Nephron progenitor cell (in vitro differentiated cells): ENCODE measurements around the gene TM9SF4.
A peak's percentile ranks its signal among the peaks of the same experiment; 100 is the strongest.
"Not testable (repeated sequence)": the region's sequence is repeated elsewhere in the genome, so short reads cannot be mapped to it uniquely, and the experiment has no call there.

Experiments used
- DNase-seq: peaks from one replicate; pipeline ENCODE4 v3.0.0; 2021
- H3K27ac Mint-ChIP-seq: 2 replicates; pipeline ENCODE4 v1.8.0; 2021; ENCODE audit warnings: mild to moderate bottlenecking, moderate library complexity, mixed read lengths
- H3K27me3 Mint-ChIP-seq: 2 replicates; pipeline ENCODE4 v1.8.0; 2021; ENCODE audit warnings: mild to moderate bottlenecking, low read depth, mixed read lengths; ENCODE audit not compliant: poor library complexity
- H3K36me3 Mint-ChIP-seq: 2 replicates; pipeline ENCODE4 v1.8.0; 2021; ENCODE audit warnings: low read depth, mixed read lengths
- H3K4me1 Mint-ChIP-seq: 2 replicates; pipeline ENCODE4 v1.8.0; 2021; ENCODE audit warnings: mixed read lengths
- H3K4me3 Mint-ChIP-seq: 2 replicates; pipeline ENCODE4 v1.8.0; 2021; ENCODE audit warnings: mild to moderate bottlenecking, moderate library complexity, mixed read lengths
- H3K9me3 Mint-ChIP-seq: 2 replicates; pipeline ENCODE4 v1.8.0; 2021; ENCODE audit warnings: mild to moderate bottlenecking, moderate library complexity, mixed read lengths
- CTCF ChIP-seq: fragments of 200-600 bp; sonication (generic); IDR thresholded peaks from 2 replicates; pipeline ENCODE4 v1.5.0; 2021; ENCODE audit warnings: antibody characterized with exemption

The TM9SF4 gene

DNA sequence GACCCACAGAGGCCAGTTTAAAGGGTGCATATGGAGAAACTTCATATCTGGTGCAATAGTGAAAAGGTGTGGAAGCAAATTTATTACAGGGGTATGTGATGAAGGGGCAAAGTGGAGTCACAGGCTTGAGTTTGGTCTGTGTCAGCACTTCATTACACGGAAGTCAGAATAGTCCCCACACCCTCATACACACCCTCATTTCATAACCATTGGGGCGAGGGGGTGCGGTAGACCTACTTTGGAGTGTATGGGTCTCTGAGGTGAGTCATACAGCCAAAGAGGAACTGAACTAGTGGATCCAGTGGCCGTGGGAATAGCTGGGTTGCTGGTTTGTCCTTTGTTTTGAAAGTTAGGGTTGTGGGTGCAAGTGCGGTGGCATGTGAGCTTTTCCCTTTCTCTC is 3.3 kb downstream of the TM9SF4 start:
- Mint-ChIP-seq H3K36me3 (peaks cover 18% of the 10 kb centered on the region), H3K27ac (no peak overlapping the region), H3K4me1 (peaks cover 71% of the 10 kb centered on the region), H3K4me3 (no peak overlapping the region), H3K27me3 (no peaks in the 10 kb centered on the region), H3K9me3 (no peaks in the 10 kb centered on the region)
- no peak for TF ChIP-seq CTCF
- no peak for DNase-seq

DNA sequence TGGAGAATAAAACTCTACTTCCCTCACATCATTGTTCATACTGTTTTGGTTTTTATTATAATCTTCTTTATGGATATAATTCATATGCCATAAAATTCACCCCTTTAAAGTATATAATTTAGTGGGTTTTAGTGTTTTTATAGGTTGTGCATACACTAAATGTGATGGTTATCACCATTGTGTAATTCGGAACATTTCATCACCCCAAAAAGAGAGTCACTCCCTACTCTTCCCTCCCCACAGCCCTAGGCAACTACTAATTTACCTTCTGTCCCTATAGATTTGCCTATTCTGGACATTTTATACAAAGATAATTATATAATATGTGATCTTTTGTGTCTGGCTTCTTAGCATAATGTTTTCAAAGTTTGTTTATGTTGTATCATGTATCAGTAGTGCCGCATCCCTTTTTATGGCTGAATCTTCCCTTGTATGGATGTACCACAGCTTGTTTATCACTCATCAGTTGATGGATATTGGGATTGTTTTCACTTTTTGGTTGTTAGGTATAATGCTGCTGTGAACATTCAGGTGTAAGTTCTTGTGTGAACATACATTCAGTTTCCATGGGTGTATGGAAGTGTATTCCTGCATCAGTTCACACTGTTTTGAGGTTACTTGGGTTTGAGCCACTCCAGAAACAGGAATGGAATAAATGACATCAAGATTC is 4.2 kb downstream of the TM9SF4 start:
- DNase-seq: no peak
- Mint-ChIP-seq H3K27me3 (no peaks in the 10 kb centered on the region), H3K27ac (no peak overlapping the region), H3K4me1 (peaks cover 71% of the 10 kb centered on the region), H3K36me3 (peaks cover 18% of the 10 kb centered on the region), H3K9me3 (no peaks in the 10 kb centered on the region), H3K4me3 (no peak overlapping the region)
- no peak for TF ChIP-seq CTCF

DNA sequence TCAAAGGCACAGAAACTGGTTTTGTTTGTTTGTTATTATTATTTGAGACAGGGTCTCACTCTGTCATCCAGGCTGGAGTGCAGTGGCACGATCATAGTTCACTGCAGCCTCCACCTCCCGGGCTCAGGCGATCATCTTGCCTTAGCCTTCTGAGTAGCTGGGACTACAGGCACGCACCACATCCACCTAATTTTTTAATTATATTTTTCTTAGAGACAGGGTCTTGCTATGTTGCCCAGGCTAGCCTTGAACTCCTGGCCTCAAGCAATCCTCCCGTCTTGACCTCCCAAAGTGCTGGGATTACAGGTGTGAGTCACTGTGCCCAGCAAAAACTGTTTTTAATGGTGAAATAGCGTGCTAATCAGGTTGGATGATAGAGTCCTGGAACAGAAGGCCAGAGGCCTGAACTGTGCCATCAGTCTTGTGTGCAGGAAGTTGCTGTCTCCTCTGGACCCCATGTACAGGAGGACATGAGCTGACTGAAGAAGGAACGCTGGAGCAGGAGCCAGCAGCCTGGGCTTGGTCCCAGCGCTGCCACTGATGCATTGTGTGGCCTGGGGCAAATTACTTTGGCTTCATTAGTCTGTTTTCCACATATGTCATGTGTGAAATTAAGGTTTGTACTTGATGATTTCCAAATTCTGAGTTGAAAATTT is 4.9 kb downstream of the TM9SF4 start:
- no peak for TF ChIP-seq CTCF
- H3K27me3 Mint-ChIP-seq: no peaks in the 10 kb centered on the region
- peaks cover 71% of the 10 kb centered on the region for H3K4me1 Mint-ChIP-seq
- DNase-seq: no peak
- H3K36me3 Mint-ChIP-seq: peaks cover 18% of the 10 kb centered on the region
- no peaks in the 10 kb centered on the region for H3K9me3 Mint-ChIP-seq
- peak overlapping the region; percentile 68 for H3K27ac Mint-ChIP-seq
- H3K4me3 Mint-ChIP-seq: no peak overlapping the region

GRCh38 chr20:32115211-32115767 is 5.8 kb downstream of the TM9SF4 start:
- DNase-seq: no peak
- Mint-ChIP-seq H3K27ac (peak overlapping the region; percentile 77), H3K27me3 (no peaks in the 10 kb centered on the region), H3K4me1 (peaks cover 68% of the 10 kb centered on the region), H3K36me3 (peaks cover 27% of the 10 kb centered on the region), H3K9me3 (peaks cover under 1% of the 10 kb centered on the region), H3K4me3 (no peak overlapping the region)
- no peak for TF ChIP-seq CTCF

GRCh38 chr20:32116079-32116521 is 6.6 kb downstream of the TM9SF4 start:
- no peak for DNase-seq
- H3K27me3 Mint-ChIP-seq: no peaks in the 10 kb centered on the region
- no peak for TF ChIP-seq CTCF
- peak overlapping the region; percentile 22 for H3K4me3 Mint-ChIP-seq
- H3K27ac Mint-ChIP-seq: peak overlapping the region; percentile 88
- peaks cover 8% of the 10 kb centered on the region for H3K9me3 Mint-ChIP-seq
- H3K4me1 Mint-ChIP-seq: peaks cover 60% of the 10 kb centered on the region
- peaks cover 35% of the 10 kb centered on the region for H3K36me3 Mint-ChIP-seq

DNA sequence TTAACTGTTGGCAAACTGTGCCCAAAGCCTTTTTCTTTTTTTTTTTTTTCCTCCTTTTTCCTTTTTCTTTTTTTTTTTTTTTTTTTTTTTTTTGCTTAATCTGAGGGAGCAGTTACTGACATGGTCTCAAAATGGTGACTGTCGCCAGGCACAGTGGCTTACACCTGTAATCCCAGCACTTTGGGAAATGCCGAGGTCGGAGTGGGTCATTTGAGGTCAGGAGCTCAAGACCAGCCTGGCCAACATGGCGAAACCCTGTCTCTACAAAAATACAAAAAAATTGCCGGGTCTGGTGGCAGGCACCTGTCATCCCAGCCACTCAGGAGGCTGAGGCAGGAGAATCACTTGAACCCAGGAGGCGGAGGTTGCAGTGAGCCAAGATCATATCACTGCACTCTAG is 7.3 kb downstream of the TM9SF4 start:
- Mint-ChIP-seq H3K4me1 (peaks cover 53% of the 10 kb centered on the region), H3K36me3 (peaks cover 29% of the 10 kb centered on the region), H3K27ac (peak overlapping the region; percentile 71)
- not testable (repeated sequence) for H3K4me3 Mint-ChIP-seq, H3K9me3 Mint-ChIP-seq, DNase-seq, H3K27me3 Mint-ChIP-seq

DNA sequence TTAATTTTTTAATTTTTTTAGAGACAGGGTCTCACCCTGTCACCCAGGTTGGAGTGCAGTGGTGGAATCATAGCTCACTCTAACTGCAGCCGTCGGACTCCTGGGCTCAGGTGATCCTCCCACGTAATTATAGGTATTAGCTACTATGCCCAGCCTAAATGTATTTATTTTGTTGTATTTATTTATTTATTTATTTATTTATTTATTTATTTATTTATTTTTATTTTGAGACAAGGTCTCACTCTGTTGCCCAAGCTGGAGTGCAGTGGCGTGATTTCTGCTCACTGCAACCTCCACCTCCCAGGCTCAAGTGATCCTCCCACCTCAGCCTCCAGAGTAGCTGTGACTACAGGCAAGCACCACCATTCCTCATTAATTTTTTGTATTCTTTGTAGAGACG is 8.9 kb downstream of the TM9SF4 start:
- H3K4me3 Mint-ChIP-seq, H3K27ac Mint-ChIP-seq, DNase-seq, H3K27me3 Mint-ChIP-seq: not testable (repeated sequence)
- Mint-ChIP-seq H3K4me1 (peaks cover 41% of the 10 kb centered on the region), H3K9me3 (peaks cover 17% of the 10 kb centered on the region), H3K36me3 (peaks cover 30% of the 10 kb centered on the region)
